Pancreas (tissue), 10 donors: ENCODE results near the gene KIT. TPM values are rescaled to one million over a fixed set of nuclear protein-coding genes. Genes with fewer than 3 reads are reported as not detected.
A peak's percentile ranks its signal among the peaks of the same experiment; 100 is the strongest.

Source experiments
- ATAC-seq, 4 donors: fragments of 200-7000 bp; cut with Tn5 transposase; one replicate each; pipeline versions ENCODE4 v1.8.0 to v1.9.1; 2020; ENCODE audit warnings: mild to moderate bottlenecking in 4 of 4, moderate library complexity in 4 of 4
- DNase-seq, 6 donors: peaks; one replicate each; pipeline ENCODE4 v3.0.0-alpha.2; 2020
- FAIRE-seq: peaks from 2 replicates; lab custom pipeline; 2012; peaks lifted over from hg19 to GRCh38; lab: Jason Lieb, UNC
- H3K27ac ChIP-seq, 4 donors: fragments of 200-600 bp; sonication (generic); 1 replicate in 3 of 4; 2 replicates in 1 of 4; pipeline versions ENCODE4 v1.5.0 to v1.8.0; 2020
- H3K27me3 ChIP-seq, 4 donors: fragments of 200-600 bp; one replicate each; pipeline ENCODE4 v1.8.0; 2021
- H3K36me3 ChIP-seq, 3 donors: fragments of 200-600 bp; sonication (generic) in 1 of 3; one replicate each; pipeline versions ENCODE4 v1.5.0 to v1.8.0; 2020 to 2021
- H3K4me1 ChIP-seq, 3 donors: fragments of 200-600 bp; one replicate each; pipeline ENCODE4 v1.8.0; 2021
- H3K4me3 ChIP-seq, 4 donors: fragments of 200-600 bp; sonication (generic) in 2 of 4; one replicate each; pipeline versions ENCODE4 v1.5.0 to v1.8.0; 2020 to 2021
- H3K9me3 ChIP-seq, 4 donors: fragments of 200-600 bp; one replicate each; pipeline ENCODE4 v1.8.0; 2021
- WGBS, 2 donors: extraction: QIAGEN DNeasy Blood & Tissue Kit; methylation state at CpG; one replicate each; pipeline ENCODE4 v1.1.7; 2013; 5-methylcytosine and 5-hydroxymethylcytosine counted together
- intact Hi-C, 3 donors: fragments of 100-400 bp; cut with DNase I; formaldehyde crosslinking; loops; one replicate each; pipeline versions ENCODE4 v1.11.1 to v1.14.2; 2022
- polyA plus RNA-seq, 2 donors: library from polyadenylated mRNA; stranded (reverse); fragments of 200-250 nt; gene quantifications; one replicate each; pipeline ENCODE4 v1.2.3, GENCODE V29; 2013
- total RNA-seq, 6 donors: library from RNA; stranded (reverse); fragmentation: NEBNext Ultra II Directional in 4 of 6; extraction: Animal tissue kit (Norgen Biotek cat#: 25700) in 4 of 6; gene quantifications; one replicate each; pipeline versions ENCODE4 v1.2.1 to v1.2.4, GENCODE V29; 2021 to 2023
- TF ChIP-seq, protein P1 (sequence below), 4 donors: fragments of 200-600 bp; sonication (generic) in 3 of 4; IDR thresholded peaks; one replicate each; pipeline versions ENCODE4 v1.5.0 to v1.8.0; 2021; ENCODE audit warnings: antibody characterized with exemption in 4 of 4
- donor health status: healthy with polysubstance abuse.
- donor health status: DM: no; HTN: no; CAD: no; lungs with moderate emphysema.
- donor health status: DM: no; HTN: no; CAD: no.
- donor health status: control.
- donor health status: control.
- donor health status: Bipolar disorder and iron deficiency.
- donor health status: DM: yes; HTN: yes; CAD: no.
- donor health status: DM: no; HTN: no; CAD: no.
- donor health status: DM: no; HTN: no; CAD: no.
- donor health status: DM: yes; HTN: yes; CAD: no.

Gene KIT
- total and polyA plus RNA-seq, 8 donors: 0.23 to 4.0 (median 1.4) TPM

DNA sequence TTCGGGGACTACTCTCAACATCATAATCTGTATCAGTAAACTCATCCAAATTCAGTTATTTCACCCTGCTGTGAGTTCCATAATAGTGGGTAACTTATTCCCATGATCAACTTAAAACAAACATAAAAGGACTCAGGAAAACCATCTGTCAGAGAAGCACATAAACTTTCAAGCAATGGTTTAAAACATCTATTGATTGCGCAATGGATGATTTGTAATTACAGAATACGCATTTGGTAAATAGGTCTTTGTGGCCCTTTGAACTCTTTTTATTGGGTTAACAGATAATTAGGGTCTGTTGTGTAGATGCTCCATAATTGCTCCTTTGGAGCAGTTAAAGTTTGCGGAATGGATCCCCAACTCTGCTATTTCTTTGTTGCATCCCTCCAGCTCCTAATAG is 115.3 kb downstream of the KIT start:
- Histone ChIP-seq H3K9me3 (no peaks in the 10 kb centered on the region), H3K4me3 (no peak overlapping the region), H3K27me3 (no peaks in the 10 kb centered on the region), H3K4me1 (no peaks in the 10 kb centered on the region), H3K36me3 (no peaks in the 10 kb centered on the region), H3K27ac (no peak overlapping the region)
- FAIRE-seq (no peak), DNase-seq (no peak), ATAC-seq (no peak)
- WGBS, 2 donors: 80 to 87% methylated on average over 4 of the region's 4 CpGs
- intact Hi-C loops: no loop called here
- TF ChIP-seq, protein P1, sequence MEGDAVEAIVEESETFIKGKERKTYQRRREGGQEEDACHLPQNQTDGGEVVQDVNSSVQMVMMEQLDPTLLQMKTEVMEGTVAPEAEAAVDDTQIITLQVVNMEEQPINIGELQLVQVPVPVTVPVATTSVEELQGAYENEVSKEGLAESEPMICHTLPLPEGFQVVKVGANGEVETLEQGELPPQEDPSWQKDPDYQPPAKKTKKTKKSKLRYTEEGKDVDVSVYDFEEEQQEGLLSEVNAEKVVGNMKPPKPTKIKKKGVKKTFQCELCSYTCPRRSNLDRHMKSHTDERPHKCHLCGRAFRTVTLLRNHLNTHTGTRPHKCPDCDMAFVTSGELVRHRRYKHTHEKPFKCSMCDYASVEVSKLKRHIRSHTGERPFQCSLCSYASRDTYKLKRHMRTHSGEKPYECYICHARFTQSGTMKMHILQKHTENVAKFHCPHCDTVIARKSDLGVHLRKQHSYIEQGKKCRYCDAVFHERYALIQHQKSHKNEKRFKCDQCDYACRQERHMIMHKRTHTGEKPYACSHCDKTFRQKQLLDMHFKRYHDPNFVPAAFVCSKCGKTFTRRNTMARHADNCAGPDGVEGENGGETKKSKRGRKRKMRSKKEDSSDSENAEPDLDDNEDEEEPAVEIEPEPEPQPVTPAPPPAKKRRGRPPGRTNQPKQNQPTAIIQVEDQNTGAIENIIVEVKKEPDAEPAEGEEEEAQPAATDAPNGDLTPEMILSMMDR (IDR thresholded peaks at IDR 0.05): no peak

DNA sequence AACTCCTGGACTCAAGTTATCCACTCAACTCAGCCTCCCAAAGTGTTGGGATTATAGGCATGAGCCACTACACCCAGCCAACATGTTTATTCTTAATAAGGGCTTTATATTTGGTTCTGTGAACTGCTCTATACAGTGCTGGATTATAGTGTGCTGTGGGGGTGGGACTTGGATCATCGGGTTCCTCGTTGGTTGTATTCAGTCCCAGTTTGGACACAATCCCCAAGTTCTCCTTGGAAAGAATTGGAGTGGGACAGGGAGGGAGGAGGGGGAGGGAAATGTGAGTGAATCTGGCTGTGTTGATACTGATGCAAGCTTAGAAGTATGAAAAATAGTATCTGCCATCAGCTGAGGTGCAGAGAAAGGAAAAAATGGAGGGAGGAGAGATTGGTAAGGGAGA is 121.3 kb downstream of the KIT start:
- DNase-seq: no peak
- 42 to 48% methylated on average over 2 of the region's 2 CpGs for WGBS, 2 donors
- intact Hi-C loops: no loop called here

DNA sequence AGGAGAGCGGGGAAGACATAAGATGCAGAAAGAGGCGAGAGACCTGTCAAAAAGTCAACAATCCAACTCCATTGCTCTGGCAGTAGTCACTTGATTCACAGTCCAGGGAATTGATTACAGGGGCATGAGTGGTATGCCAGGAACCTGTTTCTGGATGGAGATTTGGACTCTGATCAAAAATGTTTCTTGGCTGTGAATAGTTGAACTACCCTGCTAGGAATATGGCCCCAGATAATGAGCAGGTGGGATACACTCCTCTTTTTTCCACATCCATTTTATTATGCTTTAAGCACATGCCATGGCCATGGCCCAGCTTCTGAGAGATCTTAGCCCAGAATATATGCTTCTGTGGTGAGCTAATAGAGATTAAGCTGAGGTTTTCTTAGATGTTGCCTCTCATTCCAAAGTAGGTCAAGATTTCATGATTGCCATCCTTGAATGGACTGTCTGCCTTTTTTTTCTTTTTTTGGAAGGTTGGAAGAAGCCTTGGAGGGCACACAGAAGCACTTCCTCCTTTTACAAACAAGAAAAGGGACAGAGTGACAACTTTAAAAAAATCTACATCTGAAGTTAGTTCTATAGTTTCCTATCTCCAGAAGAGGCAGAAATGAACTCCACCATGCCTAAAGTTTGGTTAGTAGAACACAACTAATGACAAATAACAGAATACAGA is 121.9 kb downstream of the KIT start:
- no peak overlapping the region for H3K27ac ChIP-seq
- no peaks in the 10 kb centered on the region for H3K36me3 ChIP-seq
- 55 to 58% methylated on average over 2 of the region's 2 CpGs for WGBS, 2 donors
- no peak overlapping the region for H3K4me3 ChIP-seq
- no peaks in the 10 kb centered on the region for H3K27me3 ChIP-seq
- no peak for DNase-seq
- no peak for ATAC-seq
- TF ChIP-seq, protein P1 (IDR thresholded peaks at IDR 0.05): no peak
- no peak for FAIRE-seq
- intact Hi-C loops: no loop called here
- H3K4me1 ChIP-seq: no peaks in the 10 kb centered on the region
- no peaks in the 10 kb centered on the region for H3K9me3 ChIP-seq

More for the DNA sequence above, 121.3 kb downstream of the KIT start:
- TF ChIP-seq, protein P1 (IDR thresholded peaks at IDR 0.05): no peak
- H3K36me3 ChIP-seq: no peaks in the 10 kb centered on the region
- no peak overlapping the region for H3K27ac ChIP-seq
- FAIRE-seq: no peak
- no peaks in the 10 kb centered on the region for H3K9me3 ChIP-seq
- H3K4me1 ChIP-seq: no peaks in the 10 kb centered on the region
- no peak overlapping the region for H3K4me3 ChIP-seq
- no peaks in the 10 kb centered on the region for H3K27me3 ChIP-seq
- no peak for ATAC-seq

DNA sequence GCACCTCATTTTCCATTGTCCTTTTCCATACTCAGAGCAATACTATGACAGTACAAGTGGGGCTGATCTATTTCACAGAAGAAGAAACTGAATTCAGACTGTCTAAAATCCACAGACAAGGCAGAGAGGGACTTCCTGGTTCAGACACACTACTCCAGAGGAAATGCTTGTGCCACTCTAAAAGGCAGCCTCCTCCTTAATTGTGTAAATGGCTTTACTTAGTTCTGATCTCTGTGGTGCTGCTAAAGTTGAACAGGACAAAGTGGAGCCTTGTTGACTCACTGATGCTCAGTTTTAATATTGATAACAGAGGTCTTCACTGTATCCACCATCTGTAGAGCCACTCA is 122.4 kb downstream of the KIT start:
- Histone ChIP-seq H3K27ac (no peak overlapping the region), H3K27me3 (no peaks in the 10 kb centered on the region), H3K36me3 (no peaks in the 10 kb centered on the region), H3K4me3 (no peak overlapping the region), H3K9me3 (no peaks in the 10 kb centered on the region), H3K4me1 (no peaks in the 10 kb centered on the region)
- FAIRE-seq: no peak
- DNase-seq: no peak
- ATAC-seq: no peak
- TF ChIP-seq, protein P1 (IDR thresholded peaks at IDR 0.05): no peak
- intact Hi-C loops: no loop called here

DNA sequence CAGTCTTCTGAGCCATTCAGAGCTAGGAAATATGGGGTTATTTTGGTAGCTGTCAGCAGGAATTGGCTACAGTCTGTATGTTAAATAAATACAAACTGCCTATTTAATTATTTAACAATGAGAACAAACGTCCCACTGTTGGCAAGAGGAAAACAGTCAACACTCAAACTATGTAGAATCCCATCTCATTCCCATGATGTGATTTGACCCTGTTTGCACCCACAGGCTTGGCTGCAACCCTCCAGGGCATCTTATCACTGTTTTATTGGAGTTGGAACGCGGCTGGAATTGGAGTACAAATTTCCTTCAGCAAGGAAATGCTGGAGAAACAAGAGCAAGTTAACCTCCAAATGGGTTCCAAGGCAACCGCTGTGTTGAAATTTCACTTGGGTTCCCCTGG is 124.0 kb downstream of the KIT start:
- DNase-seq: peak in 2 of 6 donors; percentile 11 to 12
- no peaks in the 10 kb centered on the region for H3K36me3 ChIP-seq
- no peaks in the 10 kb centered on the region for H3K27me3 ChIP-seq
- TF ChIP-seq, protein P1 (IDR thresholded peaks at IDR 0.05): no peak
- no peak overlapping the region for H3K27ac ChIP-seq
- no peaks in the 10 kb centered on the region for H3K9me3 ChIP-seq
- no peaks in the 10 kb centered on the region for H3K4me1 ChIP-seq
- intact Hi-C loops: no loop called here
- FAIRE-seq: no peak
- WGBS, 2 donors: 16 to 19% methylated on average over 4 of the region's 4 CpGs
- ATAC-seq: peak in 3 of 4 donors; percentile 28 to 75 (median 38)
- no peak overlapping the region for H3K4me3 ChIP-seq
